ENCODE measurements around the gene RASA2. TPM values are rescaled to one million over a fixed set of nuclear protein-coding genes. Genes with fewer than 3 reads are reported as not detected.

Gene RASA2
- total and polyA plus RNA-seq, 10 of the 15 experiments (the other 5 are each of a cell fraction or from before 2014, with no cell fraction given) = 1.9 to 9.4 (median 7.2) TPM

- no peak for TF ChIP-seq USF2 (IDR thresholded peaks at IDR 0.05; ENCODE audit: borderline replicate concordance, low read depth, low read length)
- TF ChIP-seq RAD51 (IDR thresholded peaks at IDR 0.05) = no peak
- TF ChIP-seq EGR1 (IDR thresholded peaks at IDR 0.05; ENCODE audit: borderline replicate concordance in 1 of 2, low read depth in 2 of 2, low read length in 2 of 2) = no peak
- no peak for TF ChIP-seq IRF3 (IDR thresholded peaks at IDR 0.05)
- TF ChIP-seq EED (IDR thresholded peaks at IDR 0.05; ENCODE audit: low read depth) = no peak
- no peak for TF ChIP-seq SMAD1 (IDR thresholded peaks at IDR 0.05; ENCODE audit: low read depth, partially characterized antibody)
- no peak for TF ChIP-seq NFYB (IDR thresholded peaks at IDR 0.05; ENCODE audit: insufficient read depth, low read depth, low read length)
- TF ChIP-seq CEBPZ (IDR thresholded peaks at IDR 0.05; ENCODE audit: low read depth, low read length) = no peak
- TF ChIP-seq SMARCA5 (IDR thresholded peaks at IDR 0.05) = no peak
- no peak for TF ChIP-seq CHD2 (IDR thresholded peaks at IDR 0.05; ENCODE audit: borderline replicate concordance, low read depth, low read length)
- TF ChIP-seq TARDBP (IDR thresholded peaks at IDR 0.05; ENCODE audit: borderline replicate concordance) = no peak
- TF ChIP-seq YBX1 (IDR thresholded peaks at IDR 0.05) = no peak
Observed at GRCh38 chr3:141477224-141477623, 9.6 kb upstream of the RASA2 start (continued).

Measured in GM12878 (cell line).